B cell (primary cell): ENCODE data around the gene TBX18. TPM values are rescaled to one million over a fixed set of nuclear protein-coding genes. Genes with fewer than 3 reads are reported as not detected.

Experiments used
- ATAC-seq: fragments of 200-7000 bp; cut with Tn5 transposase; one replicate; pipeline ENCODE4 v1.10.0; 2021; ENCODE audit warnings: low read depth, mild to moderate bottlenecking, moderate number of reproducible peaks, moderate library complexity
- CTCF ChIA-PET: fragments of 350-600 bp; sonication (Branson Sonifier 250); formaldehyde crosslinking; loops from one replicate; lab custom pipeline; 2021; ENCODE audit warnings: antibody characterized with exemption, inconsistent platforms; lab: Charles Lee
- POLR2A ChIA-PET: fragments of 350-600 bp; sonication (Branson Sonifier 250); formaldehyde crosslinking; loops from one replicate; lab custom pipeline; 2021; ENCODE audit warnings: antibody characterized with exemption; lab: Charles Lee
- DNase-seq: peaks from one replicate; pipeline ENCODE4 v3.0.0; 2013
- H2AFZ ChIP-seq: 2 replicates; pipeline ENCODE4 v1.6.1; 2012; ENCODE audit warnings: mild to moderate bottlenecking, low read depth, low read length; ENCODE audit not compliant: insufficient read depth, poor library complexity, severe bottlenecking
- H3K27ac ChIP-seq, 2 donors: 1 replicate in 1 of 2; 2 replicates in 1 of 2; pipeline ENCODE4 v1.5.1; 2012 to 2013; ENCODE audit warnings: low read length in 2 of 2, mild to moderate bottlenecking in 2 of 2, moderate library complexity in 1 of 2
- H3K27me3 ChIP-seq, 4 experiments: fragments of 200-600 bp in 1 of 4; sonication (generic) in 1 of 4; replicated peaks in 1 of 4; 1 replicate in 2 of 4; 2 replicates in 2 of 4; pipeline versions ENCODE4 v1.6.1 to v1.7.0; 2013 to 2016; ENCODE audit warnings: low read length in 3 of 4, mild to moderate bottlenecking in 2 of 4, mixed read lengths in 1 of 4, moderate library complexity in 1 of 4; ENCODE audit not compliant: insufficient read depth in 4 of 4, control insufficient read depth in 3 of 4; ENCODE audit errors: control extremely low read depth in 1 of 4
- H3K36me3 ChIP-seq, 2 experiments: replicated peaks in 1 of 2; 1 replicate in 1 of 2; 2 replicates in 1 of 2; pipeline versions ENCODE4 v1.6.1 to v1.7.1; 2013; ENCODE audit warnings: low read length in 1 of 2; ENCODE audit not compliant: insufficient read depth in 2 of 2, control insufficient read depth in 1 of 2; ENCODE audit errors: control extremely low read depth in 1 of 2, extremely low read depth in 1 of 2
- H3K4me1 ChIP-seq, 2 donors: fragments of 200-600 bp in 1 of 2; sonication (generic) in 1 of 2; 1 replicate in 1 of 2; 2 replicates in 1 of 2; pipeline versions ENCODE4 v1.5.1 to v1.6.1; 2013 to 2017; ENCODE audit warnings: low read length in 2 of 2; ENCODE audit not compliant: control insufficient read depth in 2 of 2, insufficient read depth in 2 of 2
- H3K4me2 ChIP-seq: replicated peaks from 2 replicates; pipeline ENCODE3; 2012; ENCODE audit warnings: mild to moderate bottlenecking, low read depth, low read length; ENCODE audit not compliant: poor library complexity, severe bottlenecking
- H3K4me3 ChIP-seq, 5 experiments: fragments of 200-600 bp in 1 of 5; sonication (generic) in 1 of 5; 1 replicate in 3 of 5; 2 replicates in 2 of 5; pipeline versions ENCODE4 v1.5.1 to v1.7.0; 2011 to 2016; ENCODE audit warnings: low read length in 4 of 5, mild to moderate bottlenecking in 4 of 5, low read depth in 2 of 5, control low read depth in 1 of 5, moderate library complexity in 1 of 5; ENCODE audit not compliant: insufficient read depth in 1 of 5; ENCODE audit errors: control extremely low read depth in 1 of 5, extremely low read depth in 1 of 5
- H3K79me2 ChIP-seq: fragments of 200-600 bp; sonication (generic); one replicate; pipeline ENCODE4 v1.6.0; 2016; ENCODE audit warnings: low read length; ENCODE audit not compliant: control insufficient read depth, insufficient read depth
- H3K9ac ChIP-seq: fragments of 200-600 bp; sonication (generic); 2 replicates; pipeline ENCODE4 v1.6.1; 2017; ENCODE audit warnings: mild to moderate bottlenecking, low read length, moderate library complexity
- H3K9me3 ChIP-seq, 3 donors: one replicate each; pipeline versions ENCODE4 v1.6.1 to v1.7.1; 2013; ENCODE audit warnings: low read length in 2 of 3; ENCODE audit not compliant: control insufficient read depth in 2 of 3, insufficient read depth in 1 of 3; ENCODE audit errors: control extremely low read depth in 1 of 3
- H4K20me1 ChIP-seq: 2 replicates; pipeline ENCODE4 v1.6.0; 2012; ENCODE audit warnings: mild to moderate bottlenecking, low read length; ENCODE audit not compliant: insufficient read depth, control insufficient read depth, poor library complexity, severe bottlenecking
- H3K27ac Mint-ChIP-seq: one replicate; pipeline ENCODE4 v1.8.0; 2021; ENCODE audit warnings: mixed read lengths
- H3K27me3 Mint-ChIP-seq: one replicate; pipeline ENCODE4 v1.8.0; 2021; ENCODE audit warnings: mixed read lengths
- H3K4me1 Mint-ChIP-seq: one replicate; pipeline ENCODE4 v1.8.0; 2021; ENCODE audit warnings: mixed read lengths
- H3K4me3 Mint-ChIP-seq: one replicate; pipeline ENCODE4 v1.8.0; 2021; ENCODE audit warnings: mixed read lengths
- H3K9me3 Mint-ChIP-seq: one replicate; pipeline ENCODE4 v1.8.0; 2022; ENCODE audit warnings: mixed read lengths; ENCODE audit not compliant: insufficient read depth
- EZH2 ChIP-seq: IDR thresholded peaks from 2 replicates; pipeline ENCODE4 v1.6.1; 2012; ENCODE audit warnings: borderline replicate concordance, low read depth, mild to moderate bottlenecking, moderate library complexity, low read length; ENCODE audit not compliant: insufficient read depth, poor library complexity, severe bottlenecking
- WGBS: methylation state at CpG from one replicate; pipeline ENCODE4 v1.1.5; 2013; ENCODE audit warnings: missing lambda C conversion rate; ENCODE audit not compliant: insufficient coverage; 5-methylcytosine and 5-hydroxymethylcytosine counted together
- intact Hi-C: fragments of 100-400 bp; cut with micrococcal nuclease; formaldehyde crosslinking; loops from one replicate; pipeline ENCODE4 v1.10.0; 2022
- polyA plus RNA-seq: library from polyadenylated mRNA; depleted of rRNA; stranded (reverse); fragments of >200 nt; gene quantifications from 2 replicates; pipeline ENCODE4 v1.2.3, GENCODE V29; 2012
- total RNA-seq, 2 donors: library from RNA; stranded (reverse); fragments of 120-200 nt in 1 of 2; gene quantifications; 1 replicate in 1 of 2; 2 replicates in 1 of 2; pipeline versions ENCODE4 v1.2.3 to v1.2.4, GENCODE V29; 2013 to 2022
- TF ChIP-seq, protein P1 (sequence below): fragments of 200-600 bp; IDR thresholded peaks from one replicate; pipeline ENCODE4 v1.8.0; 2022; ENCODE audit warnings: antibody characterized with exemption, mild to moderate bottlenecking

Gene TBX18
- total and polyA plus RNA-seq, 2 donors (not counting 1 experiment from before 2014, with no cell fraction given): not detected

DNA sequence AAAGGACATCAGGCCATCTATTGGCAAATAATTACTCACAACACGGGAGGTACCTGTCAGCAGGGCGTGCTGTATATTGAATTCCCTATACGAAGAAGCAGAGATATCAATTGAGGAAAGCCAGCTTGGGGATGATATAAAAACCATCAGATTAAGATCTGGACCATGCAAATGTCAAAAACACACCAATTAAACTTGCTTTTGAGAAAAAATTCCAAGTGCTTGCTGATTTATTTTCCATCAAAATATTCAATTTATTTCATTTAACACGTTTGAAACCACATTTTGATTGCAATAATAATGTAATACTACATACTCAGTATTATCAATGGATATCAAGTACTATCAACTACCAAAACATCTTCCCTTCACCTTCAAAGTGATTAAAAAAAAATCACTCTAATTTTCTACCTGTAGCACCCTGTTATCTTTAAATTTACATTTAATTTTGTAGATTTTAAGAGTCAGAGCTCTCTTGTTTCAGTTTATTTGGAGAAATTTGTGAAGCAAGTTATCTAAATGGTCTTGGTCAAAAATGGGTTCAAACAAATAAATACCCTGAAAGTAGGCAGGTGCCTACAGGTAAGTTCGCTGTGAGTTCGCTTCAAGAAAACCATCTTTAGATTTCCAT is 6.8 kb upstream of the TBX18 start:
- Histone ChIP-seq H3K27ac (no peak overlapping the region), H3K9me3 (peaks cover 0 to 27% (median 1%) of the 10 kb centered on the region in 3 donors), H3K4me2 (no peak overlapping the region), H3K4me3 (no peak overlapping the region), H3K4me1 (peaks cover 0 to 7% of the 10 kb centered on the region in 2 donors), H2AFZ (no peak overlapping the region), H3K36me3 (no peaks in the 10 kb centered on the region), H4K20me1 (no peaks in the 10 kb centered on the region), H3K9ac (no peak overlapping the region), H3K27me3 (peaks cover 0 to 66% (median 45%) of the 10 kb centered on the region in 4 experiments), H3K79me2 (no peaks in the 10 kb centered on the region)
- peaks cover 2% of the 10 kb centered on the region for H3K4me1 Mint-ChIP-seq
- peaks cover 58% of the 10 kb centered on the region for H3K27me3 Mint-ChIP-seq
- no peak for TF ChIP-seq EZH2
- TF ChIP-seq, protein P1, sequence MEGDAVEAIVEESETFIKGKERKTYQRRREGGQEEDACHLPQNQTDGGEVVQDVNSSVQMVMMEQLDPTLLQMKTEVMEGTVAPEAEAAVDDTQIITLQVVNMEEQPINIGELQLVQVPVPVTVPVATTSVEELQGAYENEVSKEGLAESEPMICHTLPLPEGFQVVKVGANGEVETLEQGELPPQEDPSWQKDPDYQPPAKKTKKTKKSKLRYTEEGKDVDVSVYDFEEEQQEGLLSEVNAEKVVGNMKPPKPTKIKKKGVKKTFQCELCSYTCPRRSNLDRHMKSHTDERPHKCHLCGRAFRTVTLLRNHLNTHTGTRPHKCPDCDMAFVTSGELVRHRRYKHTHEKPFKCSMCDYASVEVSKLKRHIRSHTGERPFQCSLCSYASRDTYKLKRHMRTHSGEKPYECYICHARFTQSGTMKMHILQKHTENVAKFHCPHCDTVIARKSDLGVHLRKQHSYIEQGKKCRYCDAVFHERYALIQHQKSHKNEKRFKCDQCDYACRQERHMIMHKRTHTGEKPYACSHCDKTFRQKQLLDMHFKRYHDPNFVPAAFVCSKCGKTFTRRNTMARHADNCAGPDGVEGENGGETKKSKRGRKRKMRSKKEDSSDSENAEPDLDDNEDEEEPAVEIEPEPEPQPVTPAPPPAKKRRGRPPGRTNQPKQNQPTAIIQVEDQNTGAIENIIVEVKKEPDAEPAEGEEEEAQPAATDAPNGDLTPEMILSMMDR: no peak
- H3K4me3 Mint-ChIP-seq: no peak overlapping the region
- no peak overlapping the region for H3K27ac Mint-ChIP-seq
- ATAC-seq (no peak), DNase-seq (no peak)
- intact Hi-C loops: no loop called here
- CTCF ChIA-PET: no interaction called here
- POLR2A ChIA-PET: no interaction called here
- H3K9me3 Mint-ChIP-seq: no peaks in the 10 kb centered on the region
- WGBS: 0% methylated on average over 1 of the region's 6 CpGs

GRCh38 chr6:84770521-84770920 is 6.1 kb upstream of the TBX18 start:
- Mint-ChIP-seq H3K9me3 (no peaks in the 10 kb centered on the region), H3K27me3 (peaks cover 55% of the 10 kb centered on the region), H3K27ac (no peak overlapping the region), H3K4me3 (no peak overlapping the region), H3K4me1 (peaks cover 2% of the 10 kb centered on the region)
- ATAC-seq (no peak), DNase-seq (no peak)
- H3K36me3 ChIP-seq: no peaks in the 10 kb centered on the region
- ChIA-PET CTCF (no interaction called here), POLR2A (no interaction called here)
- H3K4me1 ChIP-seq: peaks cover 0 to 7% of the 10 kb centered on the region in 2 donors
- peaks cover 0 to 72% (median 44%) of the 10 kb centered on the region in 4 experiments for H3K27me3 ChIP-seq
- intact Hi-C loops: no loop called here
- H3K9ac ChIP-seq: no peak overlapping the region
- H2AFZ ChIP-seq: no peak overlapping the region
- no peak for TF ChIP-seq EZH2
- TF ChIP-seq, protein P1: no peak
- WGBS: no CpG with 5 or more reads among the region's 5 CpGs
- H3K4me3 ChIP-seq: no peak overlapping the region
- no peak overlapping the region for H3K4me2 ChIP-seq
- H4K20me1 ChIP-seq: no peaks in the 10 kb centered on the region
- H3K79me2 ChIP-seq: no peaks in the 10 kb centered on the region
- peaks cover 0 to 34% (median 1%) of the 10 kb centered on the region in 3 donors for H3K9me3 ChIP-seq
- H3K27ac ChIP-seq: no peak overlapping the region
